GM10248 (cell line): Measurements from ENCODE around the gene CDCA5.

Source experiments
- CTCF ChIA-PET: fragments of 300-600 bp; sonication (Branson Sonifier 250); formaldehyde crosslinking; extraction: SDS; loops from one replicate; lab custom pipeline; 2021; ENCODE audit warnings: antibody characterized with exemption; lab: Yijun Ruan, JAX
- POLR2A ChIA-PET: fragments of 350-650 bp; sonication (Branson Sonifier 250); formaldehyde crosslinking; extraction: SDS; loops from one replicate; lab custom pipeline; 2020; ENCODE audit warnings: antibody characterized with exemption; lab: Yijun Ruan, JAX
- DNase-seq: peaks from one replicate; pipeline ENCODE4 v3.0.0; 2012; ENCODE audit errors: extremely low spot score
- CTCF ChIP-seq: IDR thresholded peaks from 2 replicates; pipeline ENCODE4 v1.5.1; 2012; ENCODE audit warnings: mild to moderate bottlenecking, low read depth; ENCODE audit errors: extremely low read depth, missing control alignments, control extremely low read depth

Gene CDCA5

GRCh38 chr11:65125197-65126056 is 41.6 kb upstream of the CDCA5 start:
- POLR2A ChIA-PET: interaction anchor here (1.0 kb wide), 1 partner anchor 9 kb away, joined by 3 read pairs; no protein-coding TSS in a partner anchor

GRCh38 chr11:65124480-65125196 is 40.8 kb upstream of the CDCA5 start:
- CTCF ChIA-PET: interaction anchor here (0.7 to 2.0 kb wide), 5 partner anchors 11 to 112 kb away, joined by 3 to 9 read pairs (median 5); partner anchors contain the start of genes CAPN1 and TM7SF2
- no peak for DNase-seq
- POLR2A ChIA-PET: no interaction called here
- TF ChIP-seq CTCF: no peak

More at GRCh38 chr11:65125197-65126056, 41.6 kb upstream of the CDCA5 start:
- no peak for TF ChIP-seq CTCF
- CTCF ChIA-PET: interaction anchor here (0.7 to 2.0 kb wide), 5 partner anchors 9 to 113 kb away, joined by 3 to 9 read pairs (median 5); partner anchors contain the start of genes CAPN1, TM7SF2 and ZNHIT2
- DNase-seq: no peak

GRCh38 chr11:65121865-65122696 is 38.2 kb upstream of the CDCA5 start, which contains the start of the genes FAU and MRPL49:
TSS of gene FAU (minus strand) at chr11:65122134. CDS start at chr11:65121813, 321 bp downstream.
TSS of gene MRPL49 (plus strand) at chr11:65122321. CDS start at chr11:65122347, 26 bp downstream.
- CTCF ChIA-PET: interaction anchor here (0.7 to 7.2 kb wide), 11 partner anchors 9 to 277 kb away, joined by 3 to 73 read pairs (median 4); partner anchors contain the start of genes ARL2, CAPN1, SYVN1 and TM7SF2
- DNase-seq: peak; percentile 97
- POLR2A ChIA-PET: interaction anchor here (0.5 to 2.0 kb wide), 11 partner anchors 8 to 387 kb away, joined by 4 to 10 read pairs (median 4); partner anchors contain the start of genes ARL2, CAPN1, SYVN1 and TM7SF2
- TF ChIP-seq CTCF: no peak

GRCh38 chr11:65121447-65121864 is 37.6 kb upstream of the CDCA5 start:
- ChIA-PET POLR2A (interaction anchor here (1.0 to 2.0 kb wide), 8 partner anchors 8 to 108 kb away, joined by 4 to 10 read pairs (median 4); partner anchors contain the start of genes ARL2, CAPN1, SYVN1 and TM7SF2), CTCF (interaction anchor here (0.7 to 7.2 kb wide), 11 partner anchors 9 to 276 kb away, joined by 3 to 73 read pairs (median 4); partner anchors contain the start of genes ARL2, CAPN1, SYVN1 and TM7SF2)
- no peak for DNase-seq
- TF ChIP-seq CTCF: no peak

- no peak for DNase-seq
- CTCF ChIA-PET: interaction anchor here (0.9 to 7.2 kb wide), 6 partner anchors 9 to 275 kb away, joined by 3 to 73 read pairs (median 4); partner anchors contain the start of genes ARL2, CAPN1 and TM7SF2
- POLR2A ChIA-PET: interaction anchor here (1.7 kb wide), 1 partner anchor 11 kb away, joined by 5 read pairs; no protein-coding TSS in a partner anchor
- TF ChIP-seq CTCF: no peak
These were observed 37.0 kb upstream of the CDCA5 start for GRCh38 chr11:65120831-65121230.
